Activated CD4-positive, CD25-positive, alpha-beta regulatory T cell (primary cell): Measurements from ENCODE around the gene MBD3L2B.

Source experiments
- DNase-seq, 4 experiments: peaks; one replicate each; lab custom pipeline; 2025; lab: John Stamatoyannopoulos, UW

Gene MBD3L2B

GRCh38 chr19:7010722-7011593 lies 10.3 kb downstream of the MBD3L2B start:
- DNase-seq: no peak

GRCh38 chr19:7007859-7008258 lies 13.4 kb downstream of the MBD3L2B start:
- no peak for DNase-seq

GRCh38 chr19:7006135-7006704 lies 15.0 kb downstream of the MBD3L2B start:
- no peak for DNase-seq

GRCh38 chr19:7004313-7004931 lies 16.8 kb downstream of the MBD3L2B start:
- DNase-seq: no peak

GRCh38 chr19:7000816-7001215 lies 20.4 kb downstream of the MBD3L2B start:
- no peak for DNase-seq

GRCh38 chr19:7000333-7000732 lies 20.9 kb downstream of the MBD3L2B start:
- DNase-seq: no peak

GRCh38 chr19:6999933-7000332 lies 21.3 kb downstream of the MBD3L2B start:
- DNase-seq: no peak

- DNase-seq: no peak
Measured at GRCh38 chr19:6997679-6998445, 23.4 kb downstream of the MBD3L2B start.

GRCh38 chr19:6996810-6997209 lies 24.4 kb downstream of the MBD3L2B start:
- no peak for DNase-seq

- no peak for DNase-seq
Measured at GRCh38 chr19:6995054-6995453, 26.2 kb downstream of the MBD3L2B start.

GRCh38 chr19:6988257-6988656 lies 33.0 kb downstream of the MBD3L2B start:
- no peak for DNase-seq

- DNase-seq: no peak
Measured at GRCh38 chr19:6987850-6988249, 33.4 kb downstream of the MBD3L2B start.

- DNase-seq: no peak
Measured at GRCh38 chr19:6983448-6983847, 37.8 kb downstream of the MBD3L2B start.

- DNase-seq: no peak
Measured at GRCh38 chr19:6979399-6979798, 41.8 kb downstream of the MBD3L2B start.

GRCh38 chr19:6976197-6976596 lies 45.0 kb downstream of the MBD3L2B start:
- DNase-seq: no peak

GRCh38 chr19:6971366-6971765 lies 49.9 kb downstream of the MBD3L2B start:
- DNase-seq: no peak

GRCh38 chr19:6970443-6970842 lies 50.8 kb downstream of the MBD3L2B start:
- no peak for DNase-seq

GRCh38 chr19:6970021-6970420 lies 51.2 kb downstream of the MBD3L2B start:
- DNase-seq: no peak

GRCh38 chr19:6969490-6969889 lies 51.7 kb downstream of the MBD3L2B start:
- DNase-seq: no peak
